C4-2B (cell line): ENCODE results near the gene RBP3.

Experiments used
- ZFX ChIP-seq: fragments of 450-650 bp; IDR thresholded peaks from 2 replicates; pipeline ENCODE4 v1.6.1; 2017
- TF ChIP-seq, protein P1 (sequence below): fragments of 450-650 bp; conservative IDR thresholded peaks from 2 replicates; pipeline ENCODE4 v1.5.1; 2017; ENCODE audit warnings: mild to moderate bottlenecking

DNA sequence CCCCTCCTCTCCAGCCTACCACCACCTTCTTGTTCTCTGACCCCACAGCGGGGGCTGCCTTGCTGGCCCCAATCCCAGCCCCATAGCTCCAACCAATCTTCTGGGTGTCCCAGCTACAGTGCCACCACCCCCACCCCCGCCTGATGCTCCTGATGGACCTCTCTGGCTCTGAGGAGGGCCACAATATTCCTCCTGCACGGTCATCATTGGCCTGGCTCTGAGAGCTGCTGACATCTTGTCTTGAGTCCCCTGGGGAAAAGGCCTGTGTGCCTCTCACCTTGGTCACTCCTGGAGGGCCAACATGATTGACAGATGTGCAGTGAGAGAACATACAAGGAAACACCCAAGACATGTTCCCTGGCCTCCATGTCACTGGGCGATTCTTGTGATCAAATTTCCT is 18.3 kb upstream of the RBP3 start:
- TF ChIP-seq, protein P1, sequence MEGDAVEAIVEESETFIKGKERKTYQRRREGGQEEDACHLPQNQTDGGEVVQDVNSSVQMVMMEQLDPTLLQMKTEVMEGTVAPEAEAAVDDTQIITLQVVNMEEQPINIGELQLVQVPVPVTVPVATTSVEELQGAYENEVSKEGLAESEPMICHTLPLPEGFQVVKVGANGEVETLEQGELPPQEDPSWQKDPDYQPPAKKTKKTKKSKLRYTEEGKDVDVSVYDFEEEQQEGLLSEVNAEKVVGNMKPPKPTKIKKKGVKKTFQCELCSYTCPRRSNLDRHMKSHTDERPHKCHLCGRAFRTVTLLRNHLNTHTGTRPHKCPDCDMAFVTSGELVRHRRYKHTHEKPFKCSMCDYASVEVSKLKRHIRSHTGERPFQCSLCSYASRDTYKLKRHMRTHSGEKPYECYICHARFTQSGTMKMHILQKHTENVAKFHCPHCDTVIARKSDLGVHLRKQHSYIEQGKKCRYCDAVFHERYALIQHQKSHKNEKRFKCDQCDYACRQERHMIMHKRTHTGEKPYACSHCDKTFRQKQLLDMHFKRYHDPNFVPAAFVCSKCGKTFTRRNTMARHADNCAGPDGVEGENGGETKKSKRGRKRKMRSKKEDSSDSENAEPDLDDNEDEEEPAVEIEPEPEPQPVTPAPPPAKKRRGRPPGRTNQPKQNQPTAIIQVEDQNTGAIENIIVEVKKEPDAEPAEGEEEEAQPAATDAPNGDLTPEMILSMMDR = no peak
- no peak for TF ChIP-seq ZFX
